ENCODE data around the gene TBC1D22A.

TBC1D22A gene

DNA sequence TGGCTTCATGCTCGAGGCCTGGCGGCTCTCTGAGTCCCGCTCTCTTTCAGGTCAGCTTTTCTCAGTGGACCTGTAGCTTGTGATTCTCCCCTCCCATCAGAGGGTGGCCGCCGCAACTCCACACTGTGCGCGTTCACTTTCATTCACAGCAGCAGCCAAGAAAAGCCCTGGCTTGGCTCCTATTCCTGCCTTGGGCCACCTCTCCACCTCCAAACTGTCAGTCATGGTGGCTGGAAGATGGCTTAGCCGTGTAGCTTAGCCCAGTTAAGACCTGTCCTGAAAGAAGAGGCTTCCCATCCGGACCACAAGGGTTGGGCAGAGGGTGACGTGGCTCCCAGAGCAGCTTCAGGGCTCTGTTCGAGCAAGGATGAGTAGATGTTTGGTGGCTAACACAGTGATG lies 125.5 kb downstream of the TBC1D22A start:
- DNase-seq (ENCODE audit: low read depth), result no peak

DNA sequence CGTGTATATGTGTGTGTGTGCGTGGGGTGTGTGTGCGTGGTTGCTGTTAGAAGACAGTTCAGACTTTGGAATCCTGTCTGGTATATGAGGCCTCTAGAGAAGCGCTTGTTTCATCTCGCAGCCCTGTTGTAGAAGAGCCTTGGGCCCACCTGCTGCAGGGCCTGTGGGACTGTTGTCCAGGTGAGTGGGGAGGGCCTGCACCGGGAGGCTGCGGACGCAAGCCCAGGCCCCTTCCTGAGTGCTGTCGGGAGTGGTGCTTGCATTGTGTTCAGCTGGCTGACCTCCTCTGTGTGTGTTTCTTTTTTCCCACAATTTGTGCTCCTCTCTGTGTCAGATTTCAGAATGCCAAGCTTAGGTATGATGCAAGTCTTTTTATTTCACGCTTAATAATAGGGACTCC lies 128.4 kb downstream of the TBC1D22A start:
- DNase-seq (ENCODE audit: low read depth), result no peak

DNA sequence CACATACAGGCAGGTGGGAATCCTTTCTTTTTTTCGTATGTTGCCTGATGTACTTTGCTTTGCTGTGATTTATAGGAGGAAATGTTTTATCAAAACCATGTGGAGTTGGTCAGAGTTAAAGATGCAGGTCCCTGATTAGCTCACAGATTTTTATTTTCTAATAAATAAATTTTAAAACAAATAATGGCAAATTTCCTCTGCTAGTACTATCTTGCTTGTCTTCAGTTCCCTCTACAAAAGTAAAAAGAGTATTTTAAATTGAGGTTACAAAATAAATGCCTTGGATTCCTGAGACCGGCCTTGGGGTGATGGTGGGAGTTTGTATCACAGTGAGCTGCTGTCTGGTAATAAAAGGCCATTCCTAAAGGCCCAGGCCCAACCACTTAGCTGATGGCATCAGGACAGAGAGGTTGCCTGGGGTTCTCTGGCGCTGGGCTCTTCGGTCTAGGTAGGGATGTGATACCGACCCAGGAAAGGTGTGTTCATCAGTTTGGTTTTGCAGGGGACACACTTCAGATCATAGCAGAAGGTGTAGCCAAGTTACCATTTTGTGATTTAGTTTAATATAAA lies 129.0 kb downstream of the TBC1D22A start:
- DNase-seq (ENCODE audit: low read depth), result no peak

DNA sequence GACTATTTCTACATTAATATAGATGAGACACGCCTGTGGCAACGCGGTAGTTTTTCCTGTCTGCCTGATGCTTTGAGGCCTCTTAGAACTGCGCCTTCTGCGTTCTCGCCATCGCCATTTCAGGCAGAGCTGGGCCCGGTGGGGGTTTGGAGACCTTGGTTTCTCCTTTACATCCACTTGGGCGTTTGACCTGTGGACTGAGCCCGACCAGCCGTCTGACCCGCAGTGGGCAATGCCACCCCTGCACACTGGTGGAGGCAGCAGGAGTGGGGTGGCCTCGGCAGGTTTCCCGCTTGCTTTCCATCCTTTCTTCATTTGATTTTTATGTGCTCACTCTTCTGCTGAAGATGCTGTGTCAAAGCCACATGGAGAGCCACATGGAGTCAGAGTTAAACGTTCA lies 130.4 kb downstream of the TBC1D22A start:
- no peak for DNase-seq (ENCODE audit: low read depth)

DNA sequence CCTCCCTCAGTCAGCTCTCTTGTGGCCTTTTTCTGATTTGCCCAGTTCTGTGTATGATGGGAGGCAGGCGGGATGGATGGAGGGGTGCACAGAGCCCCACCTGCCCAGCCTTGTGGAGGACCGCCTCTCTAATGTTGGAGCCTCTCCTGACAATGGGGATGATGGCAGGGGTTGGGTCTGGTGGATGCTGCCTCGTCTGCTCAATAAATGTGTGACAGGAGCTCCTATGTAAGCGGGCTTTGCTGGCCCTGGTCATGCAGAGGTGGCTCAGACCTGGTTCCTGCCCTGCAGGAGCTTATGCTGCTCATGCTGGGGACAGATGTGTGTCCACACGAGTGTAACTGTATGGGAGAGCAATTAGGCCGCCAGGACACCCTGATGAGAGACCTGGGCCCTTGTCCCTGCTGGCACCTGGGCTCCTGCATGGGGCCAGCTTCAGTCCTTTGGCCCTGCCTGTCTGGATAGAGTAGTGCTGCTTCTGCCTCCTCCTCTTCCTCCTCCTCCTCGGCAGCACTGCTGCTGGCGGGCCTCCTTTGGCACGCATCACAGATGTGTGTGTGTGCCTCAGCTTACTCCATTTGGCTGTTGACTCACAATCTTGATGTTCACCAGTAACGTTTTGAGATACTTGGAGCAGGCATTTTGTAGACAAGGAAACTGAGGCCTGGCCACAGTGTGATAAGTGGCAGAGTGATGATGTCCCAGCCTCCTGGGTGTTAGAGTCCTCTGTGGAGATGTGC lies 131.0 kb downstream of the TBC1D22A start:
- DNase-seq (ENCODE audit: low read depth), result no peak

DNA sequence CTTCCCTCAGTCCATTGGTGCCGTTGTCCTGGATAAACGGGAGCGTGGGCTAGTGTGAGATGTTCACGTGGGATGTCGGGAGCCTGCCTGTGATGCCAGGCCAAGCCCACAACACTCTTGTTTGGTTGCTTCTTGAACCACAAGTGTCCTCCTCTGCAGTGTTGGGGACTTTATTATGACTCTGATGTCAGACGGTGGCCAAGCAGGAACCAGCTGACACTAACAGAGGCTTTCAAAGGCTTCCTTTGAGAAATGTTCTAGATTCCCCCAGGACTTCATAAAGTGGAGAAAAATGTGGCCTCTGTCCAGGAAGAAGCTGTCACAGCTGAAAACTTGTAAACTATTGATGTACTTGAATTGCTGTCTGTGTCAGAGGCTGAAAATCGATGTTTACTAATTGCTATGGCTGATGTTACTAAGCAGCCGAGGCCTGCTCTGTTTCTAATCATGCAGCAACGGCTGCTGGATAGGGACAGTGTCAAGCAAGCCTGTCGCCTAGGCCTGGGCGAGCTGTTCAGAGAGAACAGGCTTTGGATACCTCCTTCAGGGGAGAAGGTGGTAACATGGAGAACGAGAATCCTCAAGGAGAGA lies 131.7 kb downstream of the TBC1D22A start:
- DNase-seq (ENCODE audit: low read depth), result peak; percentile 1

DNA sequence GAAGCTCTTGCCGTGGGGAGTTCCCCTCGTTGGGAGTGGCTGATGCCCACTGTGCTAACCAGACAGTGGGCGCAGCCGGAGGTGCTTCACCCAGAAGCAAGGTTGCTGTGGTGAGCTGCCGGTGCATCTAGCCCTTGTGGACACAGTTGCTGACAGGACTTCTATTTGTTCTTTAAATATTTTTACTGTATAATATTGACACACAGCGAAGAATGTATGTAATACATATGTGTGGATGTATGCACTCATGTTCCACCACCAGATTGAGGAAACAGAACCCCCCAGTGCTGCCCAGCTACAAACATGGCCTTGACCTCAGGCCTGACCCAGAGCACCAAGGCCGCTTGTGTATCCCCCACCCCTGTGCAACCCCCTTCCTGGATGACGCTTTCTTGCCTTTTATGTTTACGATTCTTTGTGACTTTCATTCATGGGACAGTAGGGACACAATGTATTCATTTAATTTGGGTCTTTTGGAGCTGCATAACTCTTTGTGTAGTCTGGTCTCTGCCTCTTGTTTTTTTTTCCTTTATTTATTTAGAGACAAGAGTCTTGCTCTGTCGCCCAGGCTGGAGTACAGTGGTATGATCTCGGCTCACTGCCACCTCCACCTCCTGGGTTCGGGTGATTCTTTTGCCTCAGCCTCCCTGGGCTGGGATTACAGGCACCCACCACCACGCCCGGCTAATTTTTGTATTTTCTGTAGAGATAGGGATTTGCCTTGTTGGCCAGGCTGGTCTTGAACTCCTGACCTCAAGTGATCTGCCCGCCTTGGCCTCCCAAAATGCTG lies 132.6 kb downstream of the TBC1D22A start:
- DNase-seq (ENCODE audit: low read depth), result no peak

DNA sequence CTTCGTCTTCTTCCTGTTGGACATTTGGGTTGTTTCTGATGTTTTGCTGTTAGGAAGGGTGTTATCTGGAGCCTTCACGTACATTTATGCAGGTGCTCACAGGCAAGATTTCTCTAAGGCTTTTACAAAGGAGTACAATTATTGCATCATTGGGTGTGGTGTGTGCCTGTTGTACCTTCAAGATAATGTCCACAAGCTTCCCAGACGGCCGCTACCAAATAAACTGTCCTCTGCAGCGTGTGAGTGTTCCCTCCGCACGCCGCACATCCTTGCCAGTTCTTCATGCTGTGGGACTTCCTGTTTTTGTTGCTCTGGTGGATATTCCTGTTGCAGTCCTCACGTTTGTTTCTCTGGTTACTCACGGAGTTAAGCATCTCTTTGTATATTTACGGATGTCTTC lies 133.3 kb downstream of the TBC1D22A start:
- no peak for DNase-seq (ENCODE audit: low read depth)

DNA sequence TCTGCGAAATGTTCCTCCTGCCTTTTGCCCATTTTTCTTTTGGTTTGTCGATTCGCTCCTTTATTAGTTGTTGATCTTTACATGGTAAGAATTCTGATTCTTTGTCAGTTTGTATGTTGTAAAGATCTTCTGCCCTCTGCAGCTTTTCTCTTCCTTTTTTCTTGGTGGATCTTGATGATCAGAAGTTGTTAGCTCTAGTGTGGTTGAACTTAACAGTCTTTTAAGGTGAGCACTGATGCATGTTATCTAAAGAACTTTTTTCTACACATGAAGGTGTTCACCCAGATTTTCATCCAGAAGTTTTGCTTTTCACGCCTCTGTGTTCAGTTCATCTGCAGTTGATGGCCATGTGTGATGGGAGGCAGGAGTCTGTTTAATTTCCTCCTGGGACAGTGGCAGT lies 133.7 kb downstream of the TBC1D22A start:
- DNase-seq (ENCODE audit: low read depth), result no peak

DNA sequence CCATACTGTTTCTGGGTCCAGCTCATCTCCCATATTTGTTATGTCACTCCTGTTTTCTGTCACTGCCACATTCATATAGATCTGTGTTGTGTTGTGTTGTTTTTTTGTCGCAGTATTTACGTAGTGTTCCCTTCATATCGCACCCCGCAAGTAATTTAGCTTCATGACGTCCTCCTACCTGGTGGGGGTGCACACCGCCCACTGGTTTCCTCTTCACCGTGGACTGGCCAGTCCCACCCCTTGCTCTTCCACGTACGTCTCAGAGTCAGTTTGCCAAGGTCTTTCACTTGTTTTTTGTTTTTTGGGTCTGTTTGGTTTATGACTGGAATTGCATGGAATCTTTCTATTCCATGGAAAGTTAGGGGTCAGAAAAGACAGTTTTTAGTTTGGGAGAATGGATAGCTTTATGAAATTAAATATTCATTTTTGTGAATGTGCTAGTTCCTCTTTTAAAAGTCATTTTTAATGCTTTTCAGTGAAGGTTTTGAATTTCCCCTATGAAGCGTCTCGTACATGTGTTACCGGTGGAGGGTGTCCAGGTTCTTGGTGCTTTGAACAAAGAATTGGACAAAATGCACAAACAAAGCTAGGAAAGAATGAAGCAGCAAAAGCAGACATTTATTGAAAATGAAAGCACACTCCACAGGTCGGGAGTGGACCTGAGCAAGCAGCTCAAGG lies 134.3 kb downstream of the TBC1D22A start:
- DNase-seq (ENCODE audit: low read depth), result no peak

DNA sequence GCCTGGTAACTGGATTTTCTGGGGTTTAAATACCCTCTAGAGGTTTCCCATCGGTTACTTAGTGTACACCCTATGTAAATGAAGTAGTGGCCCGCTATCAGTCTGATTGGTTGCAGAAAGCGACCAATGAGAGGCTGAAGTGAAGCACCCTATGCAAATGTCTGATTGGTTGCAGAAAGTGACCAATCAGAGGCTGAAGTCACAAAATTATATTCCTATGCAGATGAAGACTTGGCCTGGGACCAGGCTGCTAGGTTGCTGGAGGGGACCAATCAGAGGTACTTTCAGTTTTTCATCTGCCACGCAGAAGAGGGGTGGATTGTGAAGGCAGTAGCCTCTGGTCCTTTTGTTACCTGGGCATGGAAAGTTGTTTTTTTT lies 134.8 kb downstream of the TBC1D22A start:
- no peak for DNase-seq (ENCODE audit: low read depth)

DNA sequence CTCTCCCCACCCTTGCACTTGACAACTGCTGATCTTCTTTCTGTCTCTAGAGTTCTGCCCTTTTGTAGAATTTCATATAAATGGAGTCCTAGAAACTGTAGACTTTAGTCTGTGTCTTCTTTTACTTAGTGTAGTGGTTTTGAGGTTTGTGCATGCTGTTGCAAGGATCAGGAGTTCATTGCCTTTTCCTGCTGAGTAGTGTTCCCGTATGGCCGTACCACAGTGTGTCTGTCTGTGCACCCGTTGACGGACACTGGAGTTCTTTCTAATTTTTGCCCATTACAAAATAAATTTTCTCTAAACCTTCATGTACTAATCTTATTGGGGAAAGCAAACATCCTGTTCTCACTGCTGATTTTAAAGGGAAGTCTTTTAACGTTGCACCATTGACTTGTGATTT lies 138.1 kb downstream of the TBC1D22A start:
- no peak for DNase-seq (ENCODE audit: low read depth)

DNA sequence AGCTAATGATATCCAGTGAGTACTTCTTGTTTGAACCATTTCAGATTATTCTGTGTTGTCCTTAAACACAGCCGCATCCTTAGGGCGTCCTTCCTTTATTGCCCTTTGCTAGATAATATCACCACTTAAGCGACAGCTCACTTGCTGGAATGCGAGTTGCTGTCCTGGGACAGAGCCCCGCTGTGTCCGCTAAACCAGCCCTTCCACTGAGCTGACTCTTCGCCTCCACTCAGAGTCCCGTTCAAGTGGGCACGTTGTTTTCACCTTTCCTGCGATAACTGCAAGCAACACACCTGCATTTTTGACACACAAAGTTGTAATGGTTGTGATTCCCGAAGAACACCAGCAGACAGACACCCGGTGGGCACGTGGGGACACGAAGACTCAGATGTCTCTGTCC lies 140.0 kb downstream of the TBC1D22A start:
- no peak for DNase-seq (ENCODE audit: low read depth)

DNA sequence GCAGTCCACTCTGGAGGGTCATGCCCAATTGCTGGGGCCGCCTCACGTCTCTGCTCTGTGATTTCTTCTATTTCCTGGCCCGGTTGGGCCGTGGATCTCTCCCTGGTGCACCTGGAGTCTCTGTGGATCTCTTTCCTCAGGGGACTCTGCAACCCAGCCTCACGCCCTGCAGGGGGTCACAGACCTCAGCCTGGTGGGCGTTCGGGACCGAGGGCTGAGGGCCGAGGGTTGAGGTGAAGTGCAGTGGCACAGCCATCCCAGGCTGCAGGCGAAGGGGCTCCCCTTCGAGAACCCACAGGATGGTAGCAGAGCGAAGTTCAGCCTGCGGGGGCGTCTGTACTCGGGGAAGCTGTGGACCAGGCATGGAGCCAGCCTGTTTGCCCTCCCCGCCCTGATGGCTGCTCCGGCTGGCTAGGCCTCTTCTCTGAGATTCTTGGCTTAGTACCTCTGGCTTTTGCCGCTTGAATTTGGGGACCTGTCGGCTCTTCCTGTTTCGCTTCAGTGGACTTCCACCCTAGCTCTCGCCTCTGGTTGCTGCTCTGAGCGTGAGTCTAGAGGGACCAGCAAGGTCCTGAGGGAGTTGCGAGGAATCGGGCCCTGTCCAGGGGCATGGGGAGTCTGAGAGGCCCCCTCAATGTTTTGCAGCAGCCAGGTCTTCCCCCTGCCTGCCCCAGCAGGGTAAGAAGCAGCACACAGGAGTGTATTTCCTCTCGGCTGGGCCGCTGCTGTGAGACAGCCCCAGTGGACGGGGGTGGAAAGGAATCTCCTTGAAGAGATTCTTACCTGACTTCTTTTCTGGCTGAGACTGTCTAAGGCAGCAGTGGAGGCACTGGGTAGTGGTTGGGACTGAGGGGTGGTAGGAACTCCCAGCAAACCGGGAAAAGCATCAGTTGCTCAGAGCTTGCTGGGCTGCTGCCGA lies 140.8 kb downstream of the TBC1D22A start:
- no peak for DNase-seq (ENCODE audit: low read depth)

DNA sequence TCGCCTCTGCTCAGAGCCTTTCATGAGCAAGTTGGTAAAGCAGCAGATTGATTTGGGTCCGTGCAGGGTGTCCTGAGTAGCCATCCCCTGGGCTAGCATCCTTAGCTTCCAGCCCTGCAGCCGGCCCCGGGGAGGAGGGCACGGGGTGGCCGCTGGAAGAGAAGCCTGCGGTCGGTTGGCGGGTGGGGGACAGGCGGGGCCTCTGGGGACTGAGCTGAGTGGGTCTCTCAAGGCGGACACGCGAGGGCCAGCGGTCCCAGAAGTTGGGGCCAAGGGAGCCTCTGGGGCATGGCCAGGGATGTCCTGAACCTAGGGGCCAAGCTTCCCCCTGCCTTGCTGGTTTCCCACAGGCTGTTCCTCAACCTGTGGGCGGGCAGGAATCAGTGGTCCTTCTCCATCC lies 143.0 kb downstream of the TBC1D22A start:
- DNase-seq (ENCODE audit: low read depth), result no peak

DNA sequence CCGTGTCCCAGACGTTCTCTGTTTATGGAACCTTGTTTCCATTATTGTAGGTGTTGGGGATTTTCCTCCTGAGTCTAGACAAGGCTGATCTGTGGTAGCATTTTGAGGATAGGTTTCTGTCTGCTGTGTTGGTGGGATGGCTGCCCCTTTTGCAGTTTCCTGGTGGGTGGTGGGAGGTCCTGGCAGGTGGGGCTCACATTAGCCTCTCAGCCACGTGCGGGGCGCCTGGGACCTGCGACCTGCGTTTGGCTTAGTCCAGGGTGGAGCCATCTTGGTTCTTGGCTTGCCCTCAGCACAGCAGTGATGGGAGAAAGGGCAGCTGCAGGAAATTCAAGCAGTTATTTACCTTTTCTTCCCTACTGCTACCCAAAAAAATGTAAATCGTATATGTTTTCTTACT lies 143.4 kb downstream of the TBC1D22A start:
- no peak for DNase-seq (ENCODE audit: low read depth)

DNA sequence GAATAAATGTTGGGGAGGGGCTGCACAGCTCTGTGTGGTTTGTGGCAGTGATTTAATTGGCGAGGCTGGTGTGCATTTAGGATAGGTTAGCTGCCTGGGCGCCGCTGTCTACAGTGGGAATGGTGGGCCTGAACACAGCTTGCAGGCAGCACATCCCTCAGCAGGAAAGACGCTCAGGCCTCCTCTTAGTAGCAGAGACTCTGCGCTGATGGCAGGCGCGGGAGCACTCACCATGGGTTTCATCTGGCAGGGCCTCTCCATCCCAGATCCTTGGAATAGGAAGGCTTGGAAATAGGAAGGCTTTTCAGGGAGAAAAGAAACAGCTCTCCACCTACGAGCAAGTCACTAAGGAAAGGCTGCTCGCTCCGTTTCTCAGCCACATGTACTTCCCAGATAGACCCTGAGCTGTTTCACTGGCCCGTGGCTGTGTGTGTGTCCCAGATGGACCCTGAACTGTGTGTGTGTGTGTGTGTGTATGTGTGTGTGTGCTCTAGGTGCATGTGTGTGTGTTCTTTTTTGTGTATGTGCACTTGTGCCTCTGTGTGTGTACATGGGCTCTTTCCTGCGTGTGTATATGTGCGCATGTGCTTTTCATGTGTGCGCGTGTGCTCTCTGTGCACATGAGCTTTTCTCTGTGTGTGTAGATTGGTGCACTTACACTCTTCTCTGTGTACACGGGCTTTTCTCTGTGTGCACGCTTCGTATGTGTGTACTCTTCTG lies 144.0 kb downstream of the TBC1D22A start:
- no peak for DNase-seq (ENCODE audit: low read depth)

DNA sequence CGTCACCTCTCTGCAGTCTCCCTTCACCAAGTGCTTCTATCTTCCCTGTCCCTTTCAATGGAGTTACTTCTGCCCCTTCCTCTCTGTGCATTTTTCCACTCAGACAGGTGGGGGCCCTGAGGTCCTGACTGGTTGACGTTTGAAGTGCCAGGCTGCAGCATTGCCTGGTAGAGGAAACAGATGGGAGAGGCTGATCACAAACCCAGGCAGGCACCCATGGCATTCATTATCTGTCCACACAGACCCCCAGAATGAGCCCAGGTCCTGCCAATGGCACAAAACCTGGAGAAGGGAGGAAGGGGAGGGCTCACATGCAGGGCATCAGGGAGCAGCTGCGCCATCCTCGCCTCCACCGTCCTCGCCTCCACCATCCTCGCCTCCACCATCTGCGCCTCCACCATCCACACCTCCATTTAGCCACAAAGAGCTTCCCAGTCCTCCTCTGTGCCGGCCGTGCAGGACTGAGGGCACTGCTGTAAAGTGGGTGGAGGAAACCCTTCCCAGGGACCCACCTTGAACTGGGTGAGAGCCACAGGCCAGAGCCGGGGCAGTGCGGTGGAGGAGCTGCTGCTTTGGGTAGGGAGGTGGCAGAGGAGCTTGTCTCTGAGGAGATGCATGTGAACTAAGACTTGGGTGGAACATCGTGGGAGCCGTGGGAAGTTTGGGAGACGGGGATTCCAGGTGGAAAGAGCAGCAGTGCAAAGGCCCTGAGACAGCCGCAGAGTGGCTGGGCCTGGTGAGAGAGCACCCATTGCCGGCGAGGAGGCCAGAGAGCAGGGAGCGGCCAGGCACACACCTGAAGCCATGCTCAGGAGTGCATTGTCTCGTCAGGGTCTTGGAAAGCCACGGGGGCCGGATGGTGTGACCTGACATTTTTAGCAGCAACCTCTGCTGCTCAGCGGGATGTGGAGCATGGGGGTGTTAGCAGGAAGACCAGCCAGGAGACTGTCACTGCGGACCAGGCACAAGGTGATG lies 145.1 kb downstream of the TBC1D22A start:
- no peak for DNase-seq (ENCODE audit: low read depth)

DNA sequence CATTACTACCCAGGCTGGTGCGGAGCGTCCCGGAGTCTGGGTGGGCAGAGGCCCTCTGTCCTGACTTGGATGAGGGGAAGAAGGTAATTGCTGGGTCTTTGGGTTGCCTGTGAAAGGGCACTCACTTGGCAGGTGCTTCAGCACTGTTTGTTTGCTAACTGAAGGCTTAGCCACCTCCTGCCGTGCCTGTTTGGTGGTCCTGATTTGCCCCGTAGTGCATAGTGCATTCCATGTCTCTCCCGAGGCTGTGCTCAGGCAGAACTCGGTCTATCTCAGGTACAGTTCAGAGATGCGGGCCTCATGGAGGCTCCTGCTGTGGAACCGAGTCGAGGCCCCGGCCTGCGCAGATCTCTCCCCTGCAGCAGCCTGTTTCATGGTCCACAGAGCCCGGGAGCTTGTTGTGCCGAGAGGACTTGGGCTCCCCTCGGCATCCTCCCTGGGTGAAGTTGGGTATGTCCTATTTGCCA lies 146.2 kb downstream of the TBC1D22A start:
- DNase-seq (ENCODE audit: low read depth), result no peak
